ENCODE data around the gene CRYGB.

CRYGB gene

GRCh38 chr2:208129744-208130711, 15.9 kb downstream of the CRYGB start, which contains the start of gene CRYGC:
TSS of gene CRYGC (minus strand) at chr2:208129828. CDS start at chr2:208129792, 36 bp downstream.
- WGBS: 80% methylated on average over 18 of the region's 19 CpGs
- no peak for DNase-seq
- H3K36me3 ChIP-seq (ENCODE audit: control insufficient read depth in 1 of 2, insufficient read depth in 2 of 2, low read depth in 1 of 2, low read length in 2 of 2): no peaks in the 10 kb centered on the region
- no peak within 1 kb of the TSS for H2BK120ac ChIP-seq (ENCODE audit: low read depth, low read length)
- H3K4ac ChIP-seq (ENCODE audit: low read depth in 1 of 2, low read length in 2 of 2): no peak within 1 kb of the TSS
- H3K27ac ChIP-seq (ENCODE audit: low read length, poor library complexity, severe bottlenecking): no peak within 1 kb of the TSS
- H2AK5ac ChIP-seq (ENCODE audit: low read length, severe bottlenecking): no peak within 1 kb of the TSS
- H3K14ac ChIP-seq (ENCODE audit: low read length in 2 of 2): no peak within 1 kb of the TSS
- no peak within 1 kb of the TSS for H3K23ac ChIP-seq (ENCODE audit: low read length in 2 of 2)
- no peak within 1 kb of the TSS for H3K4me2 ChIP-seq (ENCODE audit: low read length, poor library complexity, severe bottlenecking)
- no peak within 1 kb of the TSS for H3K4me3 ChIP-seq (ENCODE audit: insufficient read depth in 1 of 2, low read depth in 1 of 2, low read length in 2 of 2)
- H3K9me3 ChIP-seq (ENCODE audit: control insufficient read depth, low read length): no peaks in the 10 kb centered on the region
- no peak within 1 kb of the TSS for H4K8ac ChIP-seq (ENCODE audit: low read length)
- no peaks in the 10 kb centered on the region for H3K79me1 ChIP-seq (replicated peaks; ENCODE audit: low read length, poor library complexity, severe bottlenecking)
- H2BK12ac ChIP-seq (ENCODE audit: low read length in 2 of 2): no peak within 1 kb of the TSS
- H4K91ac ChIP-seq (ENCODE audit: low read length): no peak within 1 kb of the TSS
- no peak within 1 kb of the TSS for H3K9ac ChIP-seq (ENCODE audit: low read length)
- H2AFZ ChIP-seq (ENCODE audit: low read depth, low read length): no peak within 1 kb of the TSS
- H3K4me1 ChIP-seq (ENCODE audit: control insufficient read depth, insufficient read depth, low read depth, low read length): peaks cover 1% of the 10 kb centered on the region
- H3K18ac ChIP-seq (ENCODE audit: low read depth in 1 of 2, low read length in 2 of 2): no peak within 1 kb of the TSS
- H2BK15ac ChIP-seq (ENCODE audit: low read depth, poor library complexity, severe bottlenecking): no peak within 1 kb of the TSS
- no peak within 1 kb of the TSS for H2BK5ac ChIP-seq (ENCODE audit: low read depth, low read length, poor library complexity, severe bottlenecking)
- H3K27me3 ChIP-seq (ENCODE audit: control insufficient read depth in 1 of 2, insufficient read depth in 1 of 2, low read length in 2 of 2): peaks cover 0 to 12% of the 10 kb centered on the region in 2 experiments

- no peak overlapping the region for H3K27ac ChIP-seq (ENCODE audit: low read length, poor library complexity, severe bottlenecking)
- 97% methylated on average over 12 of the region's 12 CpGs for WGBS
- no peak overlapping the region for H3K14ac ChIP-seq (ENCODE audit: low read length in 2 of 2)
- no peak overlapping the region for H3K4me2 ChIP-seq (ENCODE audit: low read length, poor library complexity, severe bottlenecking)
- H3K36me3 ChIP-seq (ENCODE audit: control insufficient read depth in 1 of 2, insufficient read depth in 2 of 2, low read depth in 1 of 2, low read length in 2 of 2): no peaks in the 10 kb centered on the region
- H4K91ac ChIP-seq (ENCODE audit: low read length): no peak overlapping the region
- H2BK120ac ChIP-seq (ENCODE audit: low read depth, low read length): no peak overlapping the region
- H3K79me1 ChIP-seq (replicated peaks; ENCODE audit: low read length, poor library complexity, severe bottlenecking): no peaks in the 10 kb centered on the region
- no peak overlapping the region for H3K23ac ChIP-seq (ENCODE audit: low read length in 2 of 2)
- no peak overlapping the region for H2BK5ac ChIP-seq (ENCODE audit: low read depth, low read length, poor library complexity, severe bottlenecking)
- H2BK12ac ChIP-seq (ENCODE audit: low read length in 2 of 2): no peak overlapping the region
- no peak overlapping the region for H4K8ac ChIP-seq (ENCODE audit: low read length)
- H3K27me3 ChIP-seq (ENCODE audit: control insufficient read depth in 1 of 2, insufficient read depth in 1 of 2, low read length in 2 of 2): peaks cover 0 to 28% of the 10 kb centered on the region in 2 experiments
- H3K9ac ChIP-seq (ENCODE audit: low read length): no peak overlapping the region
- H2BK15ac ChIP-seq (ENCODE audit: low read depth, poor library complexity, severe bottlenecking): no peak overlapping the region
- no peak for DNase-seq
- H2AK5ac ChIP-seq (ENCODE audit: low read length, severe bottlenecking): no peak overlapping the region
- no peak overlapping the region for H3K4ac ChIP-seq (ENCODE audit: low read depth in 1 of 2, low read length in 2 of 2)
- no peak overlapping the region for H2AFZ ChIP-seq (ENCODE audit: low read depth, low read length)
- no peak overlapping the region for H3K18ac ChIP-seq (ENCODE audit: low read depth in 1 of 2, low read length in 2 of 2)
- H3K4me3 ChIP-seq (ENCODE audit: insufficient read depth in 1 of 2, low read depth in 1 of 2, low read length in 2 of 2): no peak overlapping the region
- peaks cover 1% of the 10 kb centered on the region for H3K4me1 ChIP-seq (ENCODE audit: control insufficient read depth, insufficient read depth, low read depth, low read length)
- no peaks in the 10 kb centered on the region for H3K9me3 ChIP-seq (ENCODE audit: control insufficient read depth, low read length)
Observed at GRCh38 chr2:208128136-208128535, 17.8 kb downstream of the CRYGB start.

- Histone ChIP-seq H3K14ac (ENCODE audit: low read length in 2 of 2) (no peak overlapping the region), H3K4me1 (ENCODE audit: control insufficient read depth, insufficient read depth, low read depth, low read length) (peaks cover 1% of the 10 kb centered on the region), H3K36me3 (ENCODE audit: control insufficient read depth in 1 of 2, insufficient read depth in 2 of 2, low read depth in 1 of 2, low read length in 2 of 2) (no peaks in the 10 kb centered on the region), H2BK5ac (ENCODE audit: low read depth, low read length, poor library complexity, severe bottlenecking) (no peak overlapping the region), H2BK15ac (ENCODE audit: low read depth, poor library complexity, severe bottlenecking) (no peak overlapping the region), H3K79me1 (replicated peaks; ENCODE audit: low read length, poor library complexity, severe bottlenecking) (no peaks in the 10 kb centered on the region), H4K91ac (ENCODE audit: low read length) (no peak overlapping the region), H3K23ac (ENCODE audit: low read length in 2 of 2) (no peak overlapping the region), H3K18ac (ENCODE audit: low read depth in 1 of 2, low read length in 2 of 2) (no peak overlapping the region), H3K4me2 (ENCODE audit: low read length, poor library complexity, severe bottlenecking) (no peak overlapping the region), H3K4ac (ENCODE audit: low read depth in 1 of 2, low read length in 2 of 2) (no peak overlapping the region), H3K9me3 (ENCODE audit: control insufficient read depth, low read length) (no peaks in the 10 kb centered on the region), H2AK5ac (ENCODE audit: low read length, severe bottlenecking) (no peak overlapping the region), H3K27me3 (ENCODE audit: control insufficient read depth in 1 of 2, insufficient read depth in 1 of 2, low read length in 2 of 2) (peaks cover 0 to 28% of the 10 kb centered on the region in 2 experiments), H3K27ac (ENCODE audit: low read length, poor library complexity, severe bottlenecking) (no peak overlapping the region), H2BK120ac (ENCODE audit: low read depth, low read length) (no peak overlapping the region), H3K4me3 (ENCODE audit: insufficient read depth in 1 of 2, low read depth in 1 of 2, low read length in 2 of 2) (no peak overlapping the region), H4K8ac (ENCODE audit: low read length) (no peak overlapping the region), H3K9ac (ENCODE audit: low read length) (no peak overlapping the region), H2AFZ (ENCODE audit: low read depth, low read length) (no peak overlapping the region), H2BK12ac (ENCODE audit: low read length in 2 of 2) (no peak overlapping the region)
- 88% methylated on average over 3 of the region's 4 CpGs for WGBS
- DNase-seq: no peak
Observed at GRCh38 chr2:208127090-208127489, 18.9 kb downstream of the CRYGB start.

- Histone ChIP-seq H3K9me3 (ENCODE audit: control insufficient read depth, low read length) (no peaks in the 10 kb centered on the region), H2BK12ac (ENCODE audit: low read length in 2 of 2) (no peak overlapping the region), H3K9ac (ENCODE audit: low read length) (no peak overlapping the region), H2AK5ac (ENCODE audit: low read length, severe bottlenecking) (no peak overlapping the region), H4K91ac (ENCODE audit: low read length) (no peak overlapping the region), H3K23ac (ENCODE audit: low read length in 2 of 2) (no peak overlapping the region), H3K4me2 (ENCODE audit: low read length, poor library complexity, severe bottlenecking) (no peak overlapping the region), H3K36me3 (ENCODE audit: control insufficient read depth in 1 of 2, insufficient read depth in 2 of 2, low read depth in 1 of 2, low read length in 2 of 2) (no peaks in the 10 kb centered on the region), H3K14ac (ENCODE audit: low read length in 2 of 2) (no peak overlapping the region), H2BK120ac (ENCODE audit: low read depth, low read length) (no peak overlapping the region), H2BK15ac (ENCODE audit: low read depth, poor library complexity, severe bottlenecking) (no peak overlapping the region), H2BK5ac (ENCODE audit: low read depth, low read length, poor library complexity, severe bottlenecking) (no peak overlapping the region), H3K79me1 (replicated peaks; ENCODE audit: low read length, poor library complexity, severe bottlenecking) (no peaks in the 10 kb centered on the region), H3K4ac (ENCODE audit: low read depth in 1 of 2, low read length in 2 of 2) (no peak overlapping the region), H2AFZ (ENCODE audit: low read depth, low read length) (no peak overlapping the region), H3K4me3 (ENCODE audit: insufficient read depth in 1 of 2, low read depth in 1 of 2, low read length in 2 of 2) (no peak overlapping the region), H3K27me3 (ENCODE audit: control insufficient read depth in 1 of 2, insufficient read depth in 1 of 2, low read length in 2 of 2) (peaks cover 0 to 28% of the 10 kb centered on the region in 2 experiments), H3K18ac (ENCODE audit: low read depth in 1 of 2, low read length in 2 of 2) (no peak overlapping the region), H3K4me1 (ENCODE audit: control insufficient read depth, insufficient read depth, low read depth, low read length) (peaks cover 1% of the 10 kb centered on the region), H4K8ac (ENCODE audit: low read length) (no peak overlapping the region), H3K27ac (ENCODE audit: low read length, poor library complexity, severe bottlenecking) (no peak overlapping the region)
- WGBS: 76% methylated on average over 4 of the region's 4 CpGs
- DNase-seq: no peak
Observed at GRCh38 chr2:208125251-208125650, 20.7 kb downstream of the CRYGB start.

All from mesenchymal stem cell (in vitro differentiated cells and primary cell).